KOPT-K1 (cell line): ENCODE measurements around the gene PRKAG2.

Experiments used
- H3K27ac ChIP-seq: fragments of 200-600 bp; sonication (generic); 2 replicates; pipeline ENCODE4 v1.5.1; 2016; ENCODE audit warnings: antibody characterized with exemption, mild to moderate bottlenecking, low read depth, low read length; ENCODE audit not compliant: poor library complexity, severe bottlenecking
- H3K36me3 ChIP-seq: fragments of 200-600 bp; sonication (generic); 2 replicates; pipeline ENCODE4 v1.5.1; 2017; ENCODE audit warnings: antibody characterized with exemption, mild to moderate bottlenecking, low read length, moderate library complexity; ENCODE audit not compliant: insufficient read depth
- H3K9me3 ChIP-seq: fragments of 200-600 bp; sonication (generic); 2 replicates; pipeline ENCODE4 v1.5.1; 2017; ENCODE audit warnings: antibody characterized with exemption, low read length, mild to moderate bottlenecking; ENCODE audit not compliant: insufficient read depth, poor library complexity, severe bottlenecking

The PRKAG2 gene

DNA sequence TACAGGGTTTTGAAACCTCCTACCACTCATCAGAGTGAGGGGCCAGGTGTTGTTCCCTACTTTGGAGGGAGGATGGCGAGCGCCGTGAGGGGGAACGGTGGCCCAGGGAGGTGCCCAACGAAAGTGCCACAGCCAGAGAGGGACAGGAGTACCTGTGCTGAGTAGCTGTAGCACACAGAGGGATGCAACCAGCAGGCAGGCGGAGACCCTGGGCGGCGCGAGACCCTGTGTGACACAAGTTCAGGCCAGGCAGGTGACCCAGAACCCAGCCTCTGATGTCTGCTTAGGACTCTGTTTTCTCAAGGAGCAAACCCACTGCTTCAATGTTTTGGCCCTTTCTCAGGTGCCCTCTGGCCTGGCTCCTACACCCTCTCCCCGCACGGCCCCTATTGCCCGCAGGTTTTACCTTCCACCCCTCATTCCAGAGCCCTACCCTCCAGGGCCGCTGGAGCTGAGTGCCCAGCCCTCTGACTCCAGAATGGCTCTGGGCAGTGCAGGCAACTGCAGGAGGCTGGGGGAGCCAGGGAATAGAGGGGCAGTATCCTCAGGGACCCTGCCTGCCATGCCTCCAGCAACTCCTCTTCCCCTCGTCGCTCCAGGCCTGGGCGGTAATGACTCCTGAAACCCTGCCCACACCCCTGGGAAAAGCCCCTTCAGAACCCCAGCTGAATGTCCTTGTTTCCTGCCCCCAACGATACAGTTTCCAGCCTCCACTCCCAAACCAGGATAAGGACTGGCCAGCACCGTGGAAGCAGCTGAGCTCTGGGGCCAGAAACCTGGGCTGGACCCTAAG lies 193.1 kb downstream of the PRKAG2 start:
- no peaks in the 10 kb centered on the region for H3K36me3 ChIP-seq
- H3K9me3 ChIP-seq = no peaks in the 10 kb centered on the region
- H3K27ac ChIP-seq = no peak overlapping the region

DNA sequence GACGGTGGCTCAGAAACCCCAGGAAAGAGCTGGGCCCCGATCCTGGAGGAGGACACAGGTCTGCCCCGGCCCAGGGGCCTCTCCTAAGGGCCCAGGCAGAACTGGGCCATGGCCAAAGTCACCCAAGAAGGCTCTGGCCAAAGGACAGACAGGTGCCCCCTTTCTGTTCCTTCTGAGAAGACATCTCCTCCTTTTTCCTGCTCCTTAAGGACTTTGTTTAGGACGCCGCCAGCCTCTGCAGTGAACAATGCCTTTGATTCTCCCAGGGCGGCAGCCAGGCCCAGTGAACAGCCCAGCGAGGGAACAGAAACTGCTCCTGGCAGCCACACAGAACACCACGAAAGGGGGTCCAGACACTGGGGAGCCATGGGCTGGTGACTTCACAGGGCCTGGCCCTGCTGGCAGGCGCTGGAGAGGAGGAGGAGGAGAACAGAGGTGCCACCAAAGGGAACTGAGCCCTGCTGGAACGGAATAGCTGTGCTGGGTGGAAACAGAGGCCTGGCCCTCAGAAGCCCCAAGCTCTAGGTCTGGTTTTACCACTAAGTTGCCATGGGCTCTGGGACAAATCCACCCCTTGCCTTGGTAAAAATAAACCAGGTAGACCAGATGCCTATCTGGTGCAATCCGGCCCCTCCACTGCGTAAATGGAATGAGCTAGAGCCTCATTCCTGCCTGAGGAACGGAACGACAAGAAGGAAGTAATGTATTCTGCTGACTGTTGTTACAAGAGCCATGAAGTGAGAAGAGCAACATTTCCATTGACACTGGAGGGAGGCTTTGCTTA lies 193.9 kb downstream of the PRKAG2 start:
- Histone ChIP-seq H3K9me3 (no peaks in the 10 kb centered on the region), H3K27ac (no peak overlapping the region), H3K36me3 (no peaks in the 10 kb centered on the region)

DNA sequence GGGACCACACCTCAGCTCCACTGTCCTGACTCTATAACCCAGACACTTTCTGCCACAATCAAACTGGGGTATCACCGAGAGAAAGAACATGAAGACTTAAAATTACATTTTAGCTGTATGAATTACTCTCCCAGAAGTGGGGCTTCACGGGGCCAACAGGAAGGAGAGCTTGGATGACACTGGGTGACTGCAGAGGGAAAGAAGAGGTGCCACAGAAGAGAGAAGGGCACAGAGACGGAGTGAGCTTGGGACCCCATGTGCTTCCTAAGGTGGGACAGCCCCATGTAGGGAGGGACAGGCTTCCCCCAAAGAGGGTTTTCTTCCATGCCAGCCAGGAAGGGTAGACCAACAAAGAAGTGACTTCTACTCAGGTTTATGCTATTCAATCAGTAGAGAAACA lies 195.2 kb downstream of the PRKAG2 start:
- Histone ChIP-seq H3K9me3 (no peaks in the 10 kb centered on the region), H3K27ac (no peak overlapping the region), H3K36me3 (no peaks in the 10 kb centered on the region)

DNA sequence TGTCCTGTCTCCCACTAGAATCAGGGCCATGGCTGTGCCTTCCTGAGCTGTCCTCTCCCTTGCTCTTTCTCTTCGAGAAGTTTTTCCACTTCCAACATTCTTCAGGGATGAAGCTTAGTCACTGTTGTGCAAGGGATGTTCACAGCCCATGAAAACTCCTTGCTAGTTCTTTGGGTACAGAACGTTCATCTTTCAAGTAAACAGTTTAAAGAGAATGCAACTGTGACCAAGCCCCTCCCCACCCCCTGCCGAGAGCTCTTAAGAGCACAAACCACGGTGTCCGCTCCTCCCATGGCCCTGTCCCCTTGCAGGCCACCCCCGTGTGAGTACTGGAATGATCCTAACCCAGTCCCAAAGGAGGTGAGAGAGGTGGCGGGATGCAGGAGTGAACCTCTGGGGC lies 196.1 kb downstream of the PRKAG2 start:
- Histone ChIP-seq H3K27ac (no peak overlapping the region), H3K9me3 (no peaks in the 10 kb centered on the region), H3K36me3 (no peaks in the 10 kb centered on the region)

DNA sequence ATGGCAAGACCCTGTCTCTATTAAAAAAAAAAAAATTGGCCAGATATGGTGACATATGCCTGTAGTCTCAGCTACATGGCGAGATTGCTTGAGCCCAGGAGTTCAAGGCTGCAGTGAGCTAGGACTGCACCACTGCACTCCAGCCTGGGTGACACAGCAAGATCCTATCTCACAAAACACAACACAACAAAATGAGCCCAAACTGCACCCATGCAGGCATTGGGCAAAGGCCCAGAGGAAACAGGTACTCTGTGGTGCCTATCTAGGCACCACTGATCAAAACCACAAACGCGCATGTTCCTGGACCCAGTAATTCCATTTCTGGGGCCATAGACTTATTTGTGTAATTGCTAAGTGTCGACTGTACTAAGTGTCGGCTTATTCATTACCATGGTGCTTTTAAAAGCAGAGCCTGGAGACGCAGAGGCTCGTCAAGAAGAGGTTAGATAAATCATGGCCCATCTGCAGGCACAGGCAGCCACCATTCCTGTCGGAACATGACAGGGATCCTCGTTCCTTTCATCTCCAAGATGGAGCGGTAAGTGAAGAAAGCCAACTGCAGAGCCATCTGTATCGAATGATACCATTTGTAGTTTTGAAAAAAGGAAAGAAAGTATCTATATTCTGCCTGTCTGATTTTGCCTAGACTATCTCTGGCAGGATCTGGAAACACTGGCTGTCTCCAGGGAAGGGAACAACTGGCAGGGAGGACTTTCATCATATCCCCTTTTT lies 196.9 kb downstream of the PRKAG2 start:
- Histone ChIP-seq H3K36me3 (no peaks in the 10 kb centered on the region), H3K9me3 (no peaks in the 10 kb centered on the region), H3K27ac (no peak overlapping the region)

DNA sequence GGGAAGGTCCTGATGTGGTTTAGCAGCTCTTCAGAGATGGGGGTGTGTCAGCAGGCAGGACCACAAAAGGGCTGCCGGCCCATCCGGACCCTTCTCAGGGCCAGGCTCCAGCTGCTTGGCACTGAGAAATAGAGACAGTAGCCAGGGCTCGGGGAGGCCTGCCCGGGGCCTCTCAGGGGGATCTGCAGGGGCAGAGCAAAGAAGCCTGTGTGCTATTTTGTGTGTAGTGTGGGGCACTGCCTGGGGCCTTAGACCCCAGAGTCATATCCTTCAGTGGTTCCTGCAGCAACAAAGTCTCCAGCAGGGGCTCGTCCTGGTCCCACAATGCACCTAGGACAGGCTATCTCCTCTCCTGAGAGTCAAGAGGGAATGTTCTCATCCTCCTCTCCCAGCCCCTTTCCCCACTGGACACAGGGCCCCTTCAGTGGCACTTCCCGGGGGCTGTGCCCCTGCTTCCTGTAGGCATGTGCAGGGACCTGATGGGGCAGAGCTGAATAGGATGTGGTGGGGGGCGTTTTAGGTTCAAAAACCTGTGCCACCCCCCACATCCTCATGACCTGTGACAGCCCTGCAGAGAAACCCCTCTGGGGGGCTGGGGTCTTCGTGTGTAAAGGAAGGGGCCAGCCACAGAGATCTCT lies 197.7 kb downstream of the PRKAG2 start:
- Histone ChIP-seq H3K9me3 (no peaks in the 10 kb centered on the region), H3K27ac (no peak overlapping the region), H3K36me3 (no peaks in the 10 kb centered on the region)

DNA sequence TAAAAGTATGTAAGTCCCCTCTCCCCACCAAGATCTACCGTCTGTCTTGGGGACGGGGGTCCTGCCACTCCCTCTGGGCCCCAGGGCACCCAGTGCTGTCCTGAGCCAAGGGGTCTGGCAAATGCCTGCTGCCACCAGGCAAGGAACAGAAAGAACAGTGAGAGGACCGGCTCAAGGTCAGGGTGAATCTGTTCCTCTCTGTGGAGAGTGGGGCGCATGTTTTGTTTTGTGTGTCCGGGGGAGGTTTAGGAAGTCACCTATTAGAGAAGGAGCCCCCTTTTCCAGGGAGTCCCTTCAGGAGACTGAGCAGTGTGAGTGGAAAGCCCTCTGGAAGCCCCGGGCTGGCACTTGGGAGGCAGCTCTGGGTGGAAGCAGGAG lies 198.7 kb downstream of the PRKAG2 start:
- H3K9me3 ChIP-seq = no peaks in the 10 kb centered on the region
- no peaks in the 10 kb centered on the region for H3K36me3 ChIP-seq
- no peak overlapping the region for H3K27ac ChIP-seq

DNA sequence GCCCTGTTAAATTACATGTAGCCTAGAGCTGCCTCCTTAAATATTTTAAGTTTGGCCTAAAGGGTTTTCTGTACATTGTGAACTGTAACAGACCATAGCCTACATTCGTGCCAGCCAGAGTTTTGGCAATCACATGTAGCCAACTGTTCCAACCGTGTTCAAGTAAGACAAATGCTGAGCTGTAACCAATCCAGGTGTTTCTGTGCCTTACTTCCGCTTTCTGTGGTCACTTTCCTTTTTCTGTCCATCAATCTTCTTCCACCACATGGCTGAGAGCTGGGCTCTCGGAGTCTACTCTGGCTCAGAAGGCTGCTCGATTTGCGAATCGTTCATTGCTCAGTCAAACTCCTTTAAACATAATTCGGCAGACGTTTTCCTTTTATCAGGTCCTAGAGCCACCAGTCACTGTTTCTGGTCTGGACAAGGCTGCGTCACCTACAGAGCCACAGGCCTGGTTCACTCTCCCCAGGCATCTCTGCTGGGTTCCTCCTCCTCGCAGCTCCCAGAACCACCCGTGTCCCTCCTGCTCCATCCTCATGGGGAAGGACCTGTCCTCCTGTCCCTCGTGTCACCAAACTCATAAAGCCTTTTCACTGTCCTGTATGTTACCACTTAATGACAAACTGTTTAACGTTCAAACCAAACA lies 199.2 kb downstream of the PRKAG2 start:
- Histone ChIP-seq H3K27ac (no peak overlapping the region), H3K9me3 (no peaks in the 10 kb centered on the region), H3K36me3 (no peaks in the 10 kb centered on the region)

DNA sequence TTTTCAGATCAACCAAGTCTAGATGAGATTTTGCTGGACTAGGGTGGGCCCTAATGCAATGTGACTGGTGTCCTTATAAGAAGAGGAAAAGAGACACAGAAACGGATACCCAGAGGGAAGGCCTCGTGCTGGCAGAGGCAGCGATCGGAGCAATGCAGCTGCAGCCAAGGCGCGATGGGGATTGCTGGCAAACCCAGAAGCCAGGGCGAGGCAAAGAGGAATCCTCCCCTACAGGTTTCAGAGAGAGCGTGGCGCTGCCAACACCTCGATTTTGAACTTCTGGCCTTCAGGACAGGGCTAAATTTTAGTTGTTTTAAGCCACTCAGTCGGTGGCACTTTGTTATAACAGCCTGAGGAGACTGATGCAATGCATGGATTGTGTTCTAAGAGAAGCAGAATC lies 200.2 kb downstream of the PRKAG2 start:
- no peaks in the 10 kb centered on the region for H3K36me3 ChIP-seq
- H3K9me3 ChIP-seq = no peaks in the 10 kb centered on the region
- H3K27ac ChIP-seq = no peak overlapping the region

DNA sequence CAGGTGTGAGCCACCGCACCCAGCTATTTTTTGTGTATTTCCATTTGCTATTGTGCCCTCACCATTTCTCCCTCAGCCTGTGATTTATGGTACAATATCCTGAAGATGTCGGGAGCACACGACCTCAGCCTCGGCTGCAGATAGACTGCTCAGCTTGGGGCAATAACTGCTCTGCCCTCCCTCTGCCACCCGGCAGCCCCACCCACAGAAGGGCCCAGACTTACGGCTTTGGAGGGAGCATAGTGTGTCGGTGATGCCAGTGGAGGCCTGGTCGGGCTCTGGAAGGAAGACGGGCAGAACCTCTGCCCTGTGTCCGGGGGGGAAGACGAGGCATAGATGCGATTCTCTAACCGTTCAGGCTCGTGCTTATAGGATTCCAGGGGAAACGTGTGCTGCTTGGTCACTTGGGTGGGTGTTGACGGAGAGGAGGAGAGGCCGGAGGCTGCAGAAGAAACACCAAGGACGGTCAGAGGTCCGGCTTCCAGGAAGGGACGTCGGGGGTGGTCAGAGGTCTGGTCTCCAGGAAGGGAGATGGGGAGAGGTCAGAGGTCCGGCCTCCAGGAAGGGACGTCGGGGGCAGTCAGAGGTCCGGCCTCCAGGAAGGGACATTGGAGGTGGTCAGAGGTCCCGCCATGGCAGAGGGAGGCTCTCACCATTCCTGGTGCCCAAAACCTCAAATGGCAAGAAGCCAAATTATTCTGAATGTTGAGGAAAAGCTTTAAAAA lies 201.6 kb downstream of the PRKAG2 start:
- no peaks in the 10 kb centered on the region for H3K9me3 ChIP-seq
- H3K36me3 ChIP-seq = no peaks in the 10 kb centered on the region
- no peak overlapping the region for H3K27ac ChIP-seq

DNA sequence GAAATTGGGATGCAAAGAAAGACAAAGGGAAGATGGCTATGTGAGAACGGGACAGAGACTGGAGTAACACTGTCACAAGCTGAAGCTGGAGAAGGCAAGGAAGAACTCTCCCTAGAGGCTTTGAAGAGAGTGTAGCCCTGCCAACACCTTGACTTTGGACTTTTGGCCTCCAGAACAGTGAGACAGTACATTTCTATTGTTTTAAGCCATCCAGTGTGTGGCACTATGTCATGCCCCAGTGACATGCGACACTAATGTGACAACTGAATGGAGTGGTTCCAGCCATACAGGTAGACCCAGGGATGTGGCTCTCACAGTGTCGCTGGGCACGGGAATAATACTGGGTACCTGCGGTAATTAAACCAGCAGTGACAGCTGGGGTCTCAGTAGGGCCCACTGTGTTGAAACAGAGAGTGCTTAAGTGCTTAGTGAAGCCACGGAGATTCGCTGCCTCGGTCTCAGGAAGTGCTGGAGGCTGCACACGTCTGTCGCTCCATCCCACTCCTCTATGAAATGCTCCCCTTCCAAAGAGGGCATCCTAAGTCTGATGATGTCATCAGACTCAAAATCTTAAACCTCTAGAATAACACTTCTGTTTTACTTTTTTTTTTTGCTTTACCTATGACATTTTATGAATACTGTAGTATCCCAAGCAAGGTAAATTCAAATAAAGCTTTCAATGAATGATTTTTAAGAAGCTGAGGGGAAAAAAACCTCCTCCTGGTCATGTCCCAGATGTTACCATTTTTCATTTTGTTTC lies 202.6 kb downstream of the PRKAG2 start:
- no peak overlapping the region for H3K27ac ChIP-seq
- H3K36me3 ChIP-seq = no peaks in the 10 kb centered on the region
- H3K9me3 ChIP-seq = no peaks in the 10 kb centered on the region

DNA sequence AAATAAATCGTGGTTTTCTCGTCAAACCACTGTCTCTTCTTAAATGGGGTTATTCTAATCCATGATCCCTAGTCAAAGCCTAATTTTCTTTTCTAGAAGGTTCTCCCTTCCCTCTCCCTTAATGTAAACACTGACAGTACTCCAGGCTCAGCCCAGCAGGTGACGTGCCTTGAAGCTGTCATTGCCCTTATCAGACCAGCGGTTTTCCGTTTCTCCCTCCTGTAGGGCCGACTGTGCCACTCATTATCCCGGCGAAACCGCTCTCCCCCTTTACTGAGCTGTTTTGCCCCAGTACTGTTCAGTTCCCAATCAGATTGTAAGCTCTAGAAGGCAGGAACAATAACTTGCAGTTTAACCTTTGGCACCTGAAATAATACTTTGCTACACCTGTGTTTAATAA lies 203.7 kb downstream of the PRKAG2 start:
- Histone ChIP-seq H3K9me3 (no peaks in the 10 kb centered on the region), H3K27ac (no peak overlapping the region), H3K36me3 (no peaks in the 10 kb centered on the region)

DNA sequence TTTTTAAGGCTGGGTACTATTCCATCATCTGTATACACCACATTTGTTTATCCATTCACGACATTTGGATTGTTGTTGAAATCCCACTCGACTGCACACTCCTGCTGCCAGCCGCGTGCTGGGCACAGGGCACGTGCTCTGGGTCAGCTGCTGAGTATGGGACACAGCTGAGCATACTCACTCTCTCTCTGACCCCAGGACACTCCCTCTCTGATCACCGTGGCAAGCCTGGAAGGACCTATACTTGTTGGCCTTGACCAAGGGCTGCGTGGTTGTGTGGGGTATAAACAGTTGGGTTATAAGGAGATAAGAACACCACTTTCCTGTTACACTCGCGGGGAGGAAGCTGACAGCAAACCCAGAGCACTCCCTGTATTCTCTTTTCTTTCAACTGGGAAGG lies 204.2 kb downstream of the PRKAG2 start:
- Histone ChIP-seq H3K36me3 (no peaks in the 10 kb centered on the region), H3K27ac (no peak overlapping the region), H3K9me3 (no peaks in the 10 kb centered on the region)
